WTC11 (cell line): ENCODE data around the gene ZNF385A. TPM values are rescaled to one million over a fixed set of nuclear protein-coding genes. Genes with fewer than 3 reads are reported as not detected.

Source experiments
- ATAC-seq: fragments of 200-7000 bp; cut with Tn5 transposase; 2 replicates; pipeline ENCODE4 v1.10.0; 2021; ENCODE audit warnings: mild to moderate bottlenecking, moderate library complexity
- CTCF ChIA-PET: fragments of 300-600 bp; sonication (Branson Sonifier 250); formaldehyde crosslinking; loops from one replicate; lab custom pipeline; 2021; ENCODE audit warnings: antibody characterized with exemption; lab: Charles Lee
- POLR2A ChIA-PET: fragments of 350-600 bp; sonication (Branson Sonifier 250); formaldehyde crosslinking; loops from one replicate; lab custom pipeline; 2021; ENCODE audit warnings: antibody characterized with exemption; lab: Charles Lee
- DNase-seq: peaks from one replicate; pipeline ENCODE4 v3.0.0; 2021; ENCODE audit warnings: low spot score
- H3K27ac Mint-ChIP-seq: 2 replicates; pipeline ENCODE4 v1.8.0; 2021; ENCODE audit warnings: mixed read lengths
- H3K27me3 Mint-ChIP-seq: 2 replicates; pipeline ENCODE4 v1.8.0; 2021; ENCODE audit warnings: low read depth, mild to moderate bottlenecking, moderate library complexity, mixed read lengths
- H3K36me3 Mint-ChIP-seq: 2 replicates; pipeline ENCODE4 v1.8.0; 2021; ENCODE audit warnings: mixed read lengths
- H3K4me1 Mint-ChIP-seq: 2 replicates; pipeline ENCODE4 v1.8.0; 2022; ENCODE audit warnings: mixed read lengths
- H3K4me3 Mint-ChIP-seq: 2 replicates; pipeline ENCODE4 v1.8.0; 2021; ENCODE audit warnings: mild to moderate bottlenecking, moderate library complexity, mixed read lengths
- H3K9me3 Mint-ChIP-seq: 2 replicates; pipeline ENCODE4 v1.8.0; 2021; ENCODE audit warnings: mixed read lengths
- AFF4 ChIP-seq: sonication (generic); formaldehyde crosslinking; IDR thresholded peaks from 2 replicates; pipeline ENCODE4 v1.8.1; 2023; ENCODE audit warnings: mild to moderate bottlenecking, missing genetic modification reagents, borderline replicate concordance
- CDX4 ChIP-seq: fragments of 250-450 bp; sonication (Bioruptor Pico); IDR thresholded peaks from 2 replicates; pipeline ENCODE4 v1.9.0; 2021; ENCODE audit warnings: moderate library complexity, mild to moderate bottlenecking, inconsistent platforms, borderline replicate concordance
- E2F1 ChIP-seq: sonication (generic); formaldehyde crosslinking; IDR thresholded peaks from 2 replicates; pipeline ENCODE4 v1.8.0; 2022; ENCODE audit warnings: mild to moderate bottlenecking, missing genetic modification reagents
- ELF4 ChIP-seq: sonication (generic); formaldehyde crosslinking; IDR thresholded peaks from 2 replicates; pipeline ENCODE4 v1.8.1; 2022; ENCODE audit warnings: low read depth, mild to moderate bottlenecking, moderate library complexity, missing genetic modification reagents
- EMX1 ChIP-seq: fragments of 250-450 bp; sonication (Bioruptor Pico); IDR thresholded peaks from 2 replicates; pipeline ENCODE4 v1.8.0; 2021; ENCODE audit warnings: mild to moderate bottlenecking
- ETV6 ChIP-seq: sonication (generic); formaldehyde crosslinking; IDR thresholded peaks from 2 replicates; pipeline ENCODE4 v1.8.1; 2022; ENCODE audit warnings: mild to moderate bottlenecking, missing genetic modification reagents
- MXD4 ChIP-seq: fragments of 250-450 bp; sonication (Bioruptor Pico); IDR thresholded peaks from 2 replicates; pipeline ENCODE4 v1.8.0; 2021; ENCODE audit warnings: mild to moderate bottlenecking, moderate library complexity, borderline replicate concordance
- NFATC4 ChIP-seq: fragments of 250-450 bp; sonication (Bioruptor Pico); IDR thresholded peaks from 2 replicates; pipeline ENCODE4 v1.9.0; 2021; ENCODE audit warnings: mild to moderate bottlenecking
- NFE2L1 ChIP-seq: sonication (generic); formaldehyde crosslinking; IDR thresholded peaks from 2 replicates; pipeline ENCODE4 v1.8.1; 2023; ENCODE audit warnings: missing genetic modification reagents
- NR2C2 ChIP-seq: sonication (generic); formaldehyde crosslinking; IDR thresholded peaks from 2 replicates; pipeline ENCODE4 v1.8.0; 2022; ENCODE audit warnings: mild to moderate bottlenecking, missing genetic modification reagents
- NR3C1 ChIP-seq: sonication (generic); formaldehyde crosslinking; conservative IDR thresholded peaks from 2 replicates; pipeline ENCODE4 v1.8.1; 2023; ENCODE audit warnings: low read depth, mild to moderate bottlenecking, missing genetic modification reagents
- OVOL2 ChIP-seq: fragments of 250-450 bp; sonication (Bioruptor Pico); IDR thresholded peaks from 2 replicates; pipeline ENCODE4 v1.9.0; 2021; ENCODE audit warnings: mild to moderate bottlenecking, borderline replicate concordance
- PREB ChIP-seq: sonication (generic); formaldehyde crosslinking; IDR thresholded peaks from 2 replicates; pipeline ENCODE4 v1.8.1; 2022; ENCODE audit warnings: mild to moderate bottlenecking, missing genetic modification reagents, moderate library complexity, borderline replicate concordance
- TCF7 ChIP-seq: sonication (generic); formaldehyde crosslinking; IDR thresholded peaks from 2 replicates; pipeline ENCODE4 v1.8.0; 2022; ENCODE audit warnings: mild to moderate bottlenecking, low read depth, missing genetic modification reagents, moderate library complexity
- TP53 ChIP-seq: sonication (generic); formaldehyde crosslinking; IDR thresholded peaks from 2 replicates; pipeline ENCODE4 v1.8.1; 2023; ENCODE audit warnings: mild to moderate bottlenecking, missing genetic modification reagents
- ZNF281 ChIP-seq: sonication (generic); formaldehyde crosslinking; IDR thresholded peaks from 2 replicates; pipeline ENCODE4 v1.8.0; 2023; ENCODE audit warnings: mild to moderate bottlenecking, missing genetic modification reagents
- total RNA-seq: library from RNA; stranded (reverse); gene quantifications from 3 replicates; pipeline ENCODE4 v1.2.3, GENCODE V29; 2021

The ZNF385A gene
- total RNA-seq, 1 experiment from 2014 or later: 23.5 TPM

- no peak for ATAC-seq
These were observed 34.9 kb downstream of the ZNF385A start for GRCh38 chr12:54349679-54350078.

GRCh38 chr12:54349036-54349435, 35.5 kb downstream of the ZNF385A start:
- peaks cover 18% of the 10 kb centered on the region for H3K27me3 Mint-ChIP-seq
- CTCF ChIA-PET: interaction anchor here (1.0 kb wide), 1 partner anchor 10 kb away, joined by 3 read pairs; no protein-coding TSS in a partner anchor
- TF ChIP-seq ZNF281: no peak
- POLR2A ChIA-PET: no interaction called here
- no peak for ATAC-seq
- H3K27ac Mint-ChIP-seq: no peak overlapping the region
- DNase-seq: no peak
- no peaks in the 10 kb centered on the region for H3K9me3 Mint-ChIP-seq
- peaks cover 47% of the 10 kb centered on the region for H3K4me1 Mint-ChIP-seq
- no peak overlapping the region for H3K4me3 Mint-ChIP-seq
- peaks cover 46% of the 10 kb centered on the region for H3K36me3 Mint-ChIP-seq

More at GRCh38 chr12:54349679-54350078, 34.9 kb downstream of the ZNF385A start:
- Mint-ChIP-seq H3K27ac (no peak overlapping the region), H3K36me3 (peaks cover 45% of the 10 kb centered on the region), H3K4me1 (peaks cover 47% of the 10 kb centered on the region), H3K27me3 (peaks cover 18% of the 10 kb centered on the region), H3K9me3 (no peaks in the 10 kb centered on the region), H3K4me3 (no peak overlapping the region)
- ChIA-PET POLR2A (no interaction called here), CTCF (interaction anchor here (1.0 to 4.3 kb wide), 6 partner anchors 9 to 158 kb away, joined by 3 to 61 read pairs (median 4); partner anchors contain the start of gene COPZ1)
- no peak for TF ChIP-seq TCF7 (CRISPR knock-in tag)
- no peak for TF ChIP-seq ELF4
- TF ChIP-seq EMX1 (CRISPR knock-in tag): no peak
- TF ChIP-seq TP53 (CRISPR knock-in tag): no peak
- no peak for TF ChIP-seq E2F1
- no peak for TF ChIP-seq CDX4
- TF ChIP-seq AFF4 (CRISPR knock-in tag): no peak
- no peak for TF ChIP-seq MXD4
- no peak for TF ChIP-seq OVOL2 (CRISPR knock-in tag)
- no peak for TF ChIP-seq ETV6 (CRISPR knock-in tag)
- TF ChIP-seq PREB (CRISPR knock-in tag): no peak
- TF ChIP-seq NR2C2 (CRISPR knock-in tag): no peak
- TF ChIP-seq NR3C1 (CRISPR knock-in tag): no peak
- TF ChIP-seq NFATC4: no peak
- no peak for TF ChIP-seq NFE2L1 (CRISPR knock-in tag)
- no peak for DNase-seq
